GM10266 (cell line): ENCODE measurements around the gene ZNF791.
"Not testable (repeated sequence)": the region's sequence is repeated elsewhere in the genome, so short reads cannot be mapped to it uniquely, and the experiment has no call there.

Source experiments
- DNase-seq: peaks from one replicate; pipeline ENCODE4 v3.0.0; 2012; ENCODE audit errors: extremely low spot score
- TF ChIP-seq, protein P1 (sequence below): IDR thresholded peaks from 2 replicates; pipeline ENCODE4 v1.5.1; 2012; ENCODE audit warnings: mild to moderate bottlenecking, low read depth; ENCODE audit not compliant: control insufficient read depth, insufficient read depth; ENCODE audit errors: missing control alignments

ZNF791 gene

DNA sequence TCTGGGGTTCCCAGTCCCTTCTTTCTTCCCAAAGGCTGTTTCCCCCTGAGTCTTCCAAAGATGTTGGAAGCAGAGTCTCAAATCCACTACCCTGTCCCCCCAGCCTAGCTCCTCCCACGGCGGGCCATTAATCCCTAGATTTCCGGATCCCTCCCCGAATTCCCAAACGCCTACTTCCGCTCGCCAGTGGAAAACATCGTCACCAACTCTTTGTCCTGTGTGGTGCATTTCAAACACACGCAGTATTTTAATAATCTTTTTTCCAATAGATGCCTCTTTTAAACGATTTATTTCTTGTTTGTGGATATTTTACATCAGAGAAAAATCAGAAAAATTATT is 610 bp downstream of the ZNF791 start:
- TF ChIP-seq, protein P1, sequence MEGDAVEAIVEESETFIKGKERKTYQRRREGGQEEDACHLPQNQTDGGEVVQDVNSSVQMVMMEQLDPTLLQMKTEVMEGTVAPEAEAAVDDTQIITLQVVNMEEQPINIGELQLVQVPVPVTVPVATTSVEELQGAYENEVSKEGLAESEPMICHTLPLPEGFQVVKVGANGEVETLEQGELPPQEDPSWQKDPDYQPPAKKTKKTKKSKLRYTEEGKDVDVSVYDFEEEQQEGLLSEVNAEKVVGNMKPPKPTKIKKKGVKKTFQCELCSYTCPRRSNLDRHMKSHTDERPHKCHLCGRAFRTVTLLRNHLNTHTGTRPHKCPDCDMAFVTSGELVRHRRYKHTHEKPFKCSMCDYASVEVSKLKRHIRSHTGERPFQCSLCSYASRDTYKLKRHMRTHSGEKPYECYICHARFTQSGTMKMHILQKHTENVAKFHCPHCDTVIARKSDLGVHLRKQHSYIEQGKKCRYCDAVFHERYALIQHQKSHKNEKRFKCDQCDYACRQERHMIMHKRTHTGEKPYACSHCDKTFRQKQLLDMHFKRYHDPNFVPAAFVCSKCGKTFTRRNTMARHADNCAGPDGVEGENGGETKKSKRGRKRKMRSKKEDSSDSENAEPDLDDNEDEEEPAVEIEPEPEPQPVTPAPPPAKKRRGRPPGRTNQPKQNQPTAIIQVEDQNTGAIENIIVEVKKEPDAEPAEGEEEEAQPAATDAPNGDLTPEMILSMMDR, result no peak
- DNase-seq, result no peak

DNA sequence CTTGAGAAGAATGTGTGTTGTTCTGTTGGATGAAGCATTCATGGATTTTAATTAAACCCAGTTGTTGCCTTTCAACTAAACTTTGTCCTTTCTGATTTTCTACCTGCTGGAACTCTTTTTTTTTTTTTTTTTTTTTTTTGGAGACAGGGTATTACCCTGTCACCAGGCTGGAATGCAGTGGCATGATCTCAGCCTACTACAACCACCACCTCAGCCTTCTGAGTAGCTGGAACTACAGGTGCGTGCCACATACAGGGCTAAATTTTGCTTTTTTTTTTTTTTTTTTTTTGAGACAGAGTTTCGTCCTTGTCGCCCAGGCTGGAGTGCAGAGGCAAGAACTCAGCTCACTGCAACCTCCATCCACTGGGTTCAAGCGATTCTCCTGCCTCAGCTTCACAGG is 6.9 kb downstream of the ZNF791 start:
- TF ChIP-seq, protein P1, result no peak
- no peak for DNase-seq

DNA sequence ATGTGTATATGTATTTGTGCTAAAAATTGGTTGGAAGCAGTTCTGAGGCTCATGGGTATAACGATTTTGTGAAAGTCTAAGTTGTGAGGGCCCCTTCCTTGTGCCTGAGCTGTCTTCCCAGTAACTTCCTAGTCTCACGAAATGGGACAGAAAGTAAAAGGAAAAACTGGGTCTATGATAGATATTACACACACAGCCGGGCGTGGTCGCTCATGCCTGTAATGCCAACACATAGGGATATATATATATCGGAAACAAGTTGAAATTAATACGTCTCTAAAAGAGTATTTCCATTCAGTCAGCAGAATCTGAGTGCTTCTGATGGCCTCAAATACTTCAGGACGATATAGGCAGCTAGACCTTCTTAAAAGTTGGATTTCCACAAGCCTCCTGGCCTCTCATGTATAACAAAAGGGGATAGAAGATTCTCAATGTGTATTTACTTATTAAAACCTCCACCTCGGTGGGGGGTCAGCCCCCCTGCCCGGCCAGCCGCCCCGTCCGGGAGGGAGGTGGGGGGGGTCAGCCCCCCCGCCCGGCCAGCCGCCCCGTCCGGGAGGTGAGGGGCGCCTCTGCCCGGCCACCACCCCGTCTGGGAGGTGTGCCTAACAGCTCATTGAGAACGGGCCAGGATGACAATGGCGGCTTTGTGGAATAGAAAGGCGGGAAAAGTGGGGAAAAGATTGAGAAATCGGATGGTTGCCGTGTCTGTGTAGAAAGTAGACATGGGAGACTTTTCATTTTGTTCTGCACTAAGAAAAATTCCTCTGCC is 10.7 kb downstream of the ZNF791 start:
- not testable (repeated sequence) for DNase-seq

DNA sequence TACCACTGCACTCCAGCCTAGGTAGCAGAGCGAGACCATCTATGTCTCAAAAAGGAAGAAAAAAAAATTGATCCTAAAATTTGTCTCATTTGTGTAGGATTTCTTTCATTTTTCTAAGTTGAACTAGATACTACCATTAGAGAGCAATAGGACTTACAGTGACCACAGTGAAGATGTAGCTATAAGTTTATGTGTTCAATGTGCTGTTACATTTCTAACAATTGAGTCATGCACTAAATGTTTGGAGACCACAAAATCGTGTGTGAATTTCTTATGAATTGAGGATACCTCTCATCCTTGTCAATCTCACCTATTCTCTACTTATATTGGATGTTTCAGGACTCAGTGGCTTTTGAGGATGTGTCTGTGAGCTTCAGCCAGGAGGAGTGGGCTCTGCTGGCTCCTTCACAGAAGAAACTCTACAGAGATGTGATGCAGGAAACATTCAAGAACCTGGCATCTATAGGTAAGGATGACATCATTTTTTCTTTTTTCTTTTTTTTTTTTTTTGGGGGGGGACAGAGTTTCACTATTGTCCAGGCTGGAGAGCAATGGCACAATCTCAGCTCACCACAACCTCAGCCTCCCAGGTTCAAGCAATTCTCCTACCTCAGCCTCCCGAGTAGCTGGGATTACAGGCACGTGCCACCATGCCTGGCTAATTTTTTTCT is 12.8 kb downstream of the ZNF791 start:
- TF ChIP-seq, protein P1, result no peak

DNA sequence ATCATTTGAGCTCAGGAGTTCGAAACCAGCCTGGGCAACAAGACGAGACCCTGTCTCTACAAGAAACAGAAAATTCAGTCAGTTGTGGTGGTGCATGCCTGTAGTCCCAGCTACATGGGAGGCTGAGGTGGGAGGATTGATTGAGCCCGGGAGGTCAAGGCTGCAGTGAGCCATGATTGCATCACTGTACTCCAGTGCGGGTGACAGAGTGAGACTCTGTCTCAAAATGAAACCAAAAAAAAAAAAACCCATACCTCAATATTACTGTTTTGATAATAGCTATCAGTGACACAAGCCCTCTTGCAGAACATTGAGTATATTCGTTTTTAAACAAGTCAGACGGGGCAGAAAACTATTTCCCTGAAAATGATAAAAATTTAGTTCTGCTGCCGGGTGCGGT is 16.2 kb downstream of the ZNF791 start:
- TF ChIP-seq, protein P1, result no peak
- DNase-seq, result no peak

More for the DNA sequence above, 12.8 kb downstream of the ZNF791 start:
- DNase-seq, result no peak

DNA sequence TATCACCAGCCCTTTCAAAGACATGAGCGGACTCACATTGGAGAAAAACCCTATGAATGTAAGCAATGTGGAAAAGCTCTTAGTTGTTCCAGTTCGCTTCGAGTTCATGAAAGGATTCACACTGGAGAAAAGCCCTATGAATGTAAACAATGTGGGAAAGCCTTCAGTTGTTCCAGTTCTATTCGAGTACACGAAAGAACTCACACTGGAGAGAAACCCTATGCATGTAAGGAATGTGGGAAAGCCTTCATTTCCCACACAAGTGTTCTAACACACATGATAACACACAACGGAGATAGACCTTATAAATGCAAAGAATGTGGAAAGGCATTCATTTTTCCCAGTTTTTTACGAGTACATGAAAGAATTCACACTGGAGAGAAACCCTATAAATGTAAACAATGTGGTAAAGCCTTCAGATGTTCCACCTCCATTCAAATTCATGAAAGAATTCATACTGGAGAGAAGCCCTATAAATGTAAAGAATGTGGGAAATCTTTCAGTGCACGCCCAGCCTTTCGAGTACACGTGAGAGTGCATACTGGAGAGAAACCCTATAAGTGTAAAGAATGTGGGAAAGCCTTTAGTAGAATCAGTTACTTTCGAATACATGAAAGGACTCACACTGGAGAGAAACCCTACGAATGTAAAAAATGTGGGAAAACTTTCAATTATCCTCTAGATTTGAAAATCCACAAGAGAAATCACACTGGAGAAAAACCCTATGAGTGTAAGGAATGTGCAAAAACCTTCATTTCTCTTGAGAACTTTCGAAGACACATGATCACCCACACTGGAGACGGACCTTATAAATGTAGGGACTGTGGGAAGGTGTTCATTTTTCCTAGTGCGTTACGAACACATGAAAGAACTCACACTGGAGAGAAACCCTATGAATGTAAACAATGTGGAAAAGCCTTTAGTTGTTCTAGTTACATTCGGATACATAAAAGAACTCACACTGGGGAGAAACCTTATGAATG is 17.6 kb downstream of the ZNF791 start:
- TF ChIP-seq, protein P1, result no peak
- DNase-seq, result no peak

DNA sequence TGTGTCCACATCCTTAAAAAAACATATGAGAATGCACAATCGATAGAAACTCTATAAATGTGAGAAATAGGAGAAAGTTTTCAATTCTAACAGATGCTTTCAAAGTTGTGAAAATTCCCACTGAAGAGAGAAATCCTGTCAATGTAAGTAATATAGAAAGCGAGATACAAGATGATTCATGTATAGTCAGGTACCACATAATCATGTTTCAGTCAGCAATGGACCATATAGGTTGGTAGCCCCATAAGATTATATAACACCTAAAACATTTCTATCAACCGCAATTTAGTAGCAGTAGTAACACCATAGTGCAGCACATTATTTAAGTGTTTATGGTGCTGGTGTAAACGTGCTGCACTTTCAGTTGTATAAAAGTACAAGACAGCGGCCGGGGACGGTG is 18.5 kb downstream of the ZNF791 start:
- DNase-seq, result no peak
- TF ChIP-seq, protein P1, result no peak
